Thymus (tissue), 11 donors: ENCODE results near the gene STAT5A. TPM values are rescaled to one million over a fixed set of nuclear protein-coding genes. Genes with fewer than 3 reads are reported as not detected.

Experiments
- DNase-seq, 9 donors: peaks; one replicate each; pipeline ENCODE4 v3.0.0-alpha.2; 2013; ENCODE audit warnings: low spot score in 9 of 9, low read depth in 6 of 9, missing footprints in 1 of 9
- H3K27ac ChIP-seq, 2 donors: one replicate each; pipeline ENCODE4 v1.5.1; 2013; ENCODE audit warnings: control low read depth in 1 of 2, low read depth in 1 of 2, low read length in 1 of 2, mild to moderate bottlenecking in 1 of 2, moderate library complexity in 1 of 2
- H3K27me3 ChIP-seq, 2 donors: one replicate each; pipeline ENCODE4 v1.5.1; 2013; ENCODE audit warnings: low read length in 1 of 2; ENCODE audit not compliant: control insufficient read depth in 2 of 2, insufficient read depth in 1 of 2
- H3K36me3 ChIP-seq, 2 donors: one replicate each; pipeline ENCODE4 v1.5.1; 2013; ENCODE audit warnings: low read length in 1 of 2, mild to moderate bottlenecking in 1 of 2, moderate library complexity in 1 of 2; ENCODE audit not compliant: control insufficient read depth in 2 of 2, insufficient read depth in 2 of 2
- H3K4me1 ChIP-seq, 2 donors: one replicate each; pipeline ENCODE4 v1.5.1; 2013; ENCODE audit warnings: low read length in 2 of 2; ENCODE audit not compliant: control insufficient read depth in 2 of 2, insufficient read depth in 2 of 2
- H3K4me3 ChIP-seq, 2 donors: one replicate each; pipeline ENCODE4 v1.5.1; 2013; ENCODE audit warnings: low read length in 2 of 2, control low read depth in 1 of 2, mild to moderate bottlenecking in 1 of 2
- H3K9me3 ChIP-seq, 2 donors: one replicate each; pipeline ENCODE4 v1.5.1; 2013; ENCODE audit warnings: low read length in 1 of 2, mild to moderate bottlenecking in 1 of 2; ENCODE audit not compliant: control insufficient read depth in 2 of 2, insufficient read depth in 1 of 2
- WGBS: extraction: QIAGEN DNeasy Blood & Tissue Kit; methylation state at CpG from one replicate; pipeline ENCODE4 v1.1.7; 2013; 5-methylcytosine and 5-hydroxymethylcytosine counted together
- polyA plus RNA-seq: library from polyadenylated mRNA; stranded (reverse); fragments of 200-250 nt; gene quantifications from one replicate; pipeline ENCODE4 v1.2.3, GENCODE V29; 2013
- total RNA-seq: library from RNA; stranded (reverse); fragments of 120-200 nt; gene quantifications from one replicate; pipeline ENCODE4 v1.2.4, GENCODE V29; 2013
- donor health status: healthy.

Gene STAT5A
- total and polyA plus RNA-seq, 2 donors = 37.6 to 47.4 TPM

DNA sequence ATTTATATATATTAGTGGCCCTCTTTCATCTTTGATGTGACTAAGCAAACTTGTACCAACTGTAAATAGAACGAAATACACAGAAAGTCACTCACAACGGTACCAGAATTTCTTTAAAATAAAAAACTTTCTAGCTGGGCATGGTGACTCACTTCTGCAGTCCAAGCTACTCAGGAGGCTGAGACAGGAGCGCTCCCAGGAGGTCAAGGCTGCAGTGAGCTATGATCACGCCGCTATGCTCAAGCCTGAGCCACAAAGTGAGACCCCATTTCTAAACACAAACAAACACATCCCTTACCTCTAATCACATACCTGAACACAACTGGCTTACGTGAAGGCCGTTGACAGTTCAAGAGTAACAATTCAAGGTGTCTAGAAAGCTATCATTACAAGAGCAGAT lies 41.8 kb upstream of the STAT5A start:
- WGBS = 74% methylated on average over 7 of the region's 7 CpGs
- Histone ChIP-seq H3K27ac (peak overlapping the region; percentile 65 to 77), H3K27me3 (no peaks in the 10 kb centered on the region), H3K4me1 (peaks cover 13 to 40% of the 10 kb centered on the region in 2 donors), H3K4me3 (no peak overlapping the region), H3K36me3 (peaks cover 2 to 3% of the 10 kb centered on the region in 2 donors), H3K9me3 (no peaks in the 10 kb centered on the region)
- DNase-seq = no peak

DNA sequence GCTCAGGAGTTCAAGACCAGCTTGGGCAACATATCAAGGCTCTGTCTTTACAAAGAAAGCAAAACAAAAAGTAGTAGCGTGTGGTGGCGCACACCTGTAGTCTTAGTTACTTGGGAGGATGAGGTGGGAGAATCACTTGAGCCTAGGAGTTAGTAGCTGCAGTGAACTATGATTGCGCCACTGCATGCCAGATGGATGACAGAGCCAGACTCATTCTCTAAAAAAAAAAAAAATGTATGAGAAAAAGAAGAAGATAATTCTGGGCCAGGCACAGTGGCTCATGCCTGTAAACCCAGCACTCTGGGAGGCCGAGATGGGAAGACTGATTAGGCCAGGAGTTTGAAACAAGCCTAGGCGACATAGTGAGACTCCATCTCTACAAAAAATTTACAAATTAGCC lies 40.6 kb upstream of the STAT5A start:
- 97% methylated on average over 5 of the region's 5 CpGs for WGBS
- no peaks in the 10 kb centered on the region for H3K27me3 ChIP-seq
- no peaks in the 10 kb centered on the region for H3K9me3 ChIP-seq
- DNase-seq = no peak
- no peak overlapping the region for H3K4me3 ChIP-seq
- peaks cover 2 to 3% of the 10 kb centered on the region in 2 donors for H3K36me3 ChIP-seq
- peak overlapping the region; percentile 86 to 94 for H3K27ac ChIP-seq
- H3K4me1 ChIP-seq = peaks cover 13 to 40% of the 10 kb centered on the region in 2 donors

DNA sequence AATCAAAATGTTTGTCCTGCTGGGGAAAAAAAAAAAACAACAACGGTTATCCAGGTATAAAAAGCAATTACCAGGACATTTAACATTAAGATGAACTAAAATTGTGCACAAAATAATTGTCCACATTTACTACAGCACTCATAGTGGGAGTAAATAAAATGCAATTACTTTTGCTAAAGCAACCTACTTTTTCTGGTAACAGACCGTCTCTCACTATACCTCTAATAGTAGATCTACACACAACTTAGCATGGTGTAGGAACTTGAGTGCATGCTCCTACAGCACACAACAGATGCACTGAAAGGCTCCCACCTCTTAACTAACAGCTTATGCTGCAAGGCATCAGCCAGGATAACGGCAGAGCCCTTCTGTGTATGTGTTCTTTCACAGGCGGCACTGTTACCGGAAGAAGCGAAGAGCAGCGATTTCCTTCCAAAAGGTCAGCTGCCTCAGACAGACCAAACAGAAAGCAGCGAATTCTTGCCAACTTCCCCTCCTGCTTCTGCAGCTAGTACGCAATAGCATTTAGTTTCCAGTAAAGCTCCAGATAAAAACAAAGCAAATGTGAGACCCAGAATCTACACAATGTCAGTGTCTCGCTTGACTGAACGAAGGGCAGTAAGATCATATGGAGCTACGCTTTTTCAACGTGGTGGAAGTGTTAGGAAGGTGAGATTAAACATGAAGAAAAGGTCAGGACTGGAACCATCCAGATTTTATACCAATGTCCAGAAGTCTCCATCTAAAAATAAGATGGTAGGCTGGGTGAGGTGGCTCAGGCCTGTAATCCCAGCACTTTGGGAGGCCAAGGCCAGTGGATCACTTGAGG lies 39.7 kb upstream of the STAT5A start:
- peak overlapping the region; percentile 94 to 98 for H3K27ac ChIP-seq
- no peaks in the 10 kb centered on the region for H3K9me3 ChIP-seq
- H3K36me3 ChIP-seq = peaks cover 2 to 3% of the 10 kb centered on the region in 2 donors
- no peaks in the 10 kb centered on the region for H3K27me3 ChIP-seq
- H3K4me3 ChIP-seq = peak overlapping the region; percentile 35 to 46
- H3K4me1 ChIP-seq = peaks cover 13 to 40% of the 10 kb centered on the region in 2 donors
- 4% methylated on average over 13 of the region's 13 CpGs for WGBS
- peak; percentile 70 to 96 (median 87) for DNase-seq

DNA sequence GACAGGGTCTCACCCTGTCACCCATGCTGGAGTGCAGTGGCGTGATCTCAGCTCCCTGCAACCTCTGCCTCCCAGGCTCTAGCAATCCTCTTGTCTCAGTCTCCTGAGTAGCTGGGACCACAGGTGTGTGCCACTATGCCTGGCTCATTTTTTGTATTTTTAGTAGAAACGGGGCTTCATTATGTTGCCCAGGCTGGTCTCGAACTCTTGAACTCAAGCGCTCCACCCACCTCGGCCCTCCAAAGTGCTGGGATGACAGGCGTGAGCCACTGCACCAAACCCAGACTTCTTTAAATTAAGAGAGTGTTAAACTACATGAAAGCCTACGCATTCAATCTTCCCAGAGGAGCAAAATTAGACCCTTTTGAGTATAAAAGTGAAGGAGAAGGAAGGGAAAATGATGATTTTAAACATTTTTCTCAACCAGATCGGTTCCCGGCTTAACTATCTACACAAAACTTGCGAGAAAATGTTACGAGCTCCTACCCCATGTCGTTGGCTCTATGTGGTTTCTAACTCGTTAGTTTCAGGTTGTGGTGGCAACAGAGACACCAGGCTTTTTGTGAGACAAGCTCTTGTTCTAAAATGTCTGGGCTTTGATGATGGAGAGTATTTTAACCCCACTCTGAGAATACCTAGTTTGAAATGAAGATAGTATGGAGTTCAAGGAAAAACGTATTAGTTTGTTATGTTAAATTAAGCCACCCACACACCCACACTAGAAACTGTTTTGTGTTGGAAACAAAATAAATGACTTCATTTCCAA lies 38.4 kb upstream of the STAT5A start:
- Histone ChIP-seq H3K4me1 (peaks cover 13 to 40% of the 10 kb centered on the region in 2 donors), H3K27ac (peak overlapping the region; percentile 91 to 94), H3K36me3 (peaks cover 2 to 3% of the 10 kb centered on the region in 2 donors), H3K27me3 (no peaks in the 10 kb centered on the region), H3K4me3 (peak overlapping the region in 1 of 2 donors; percentile 0), H3K9me3 (no peaks in the 10 kb centered on the region)
- peak in 8 of 9 donors; percentile 24 to 85 (median 50) for DNase-seq
- 67% methylated on average over 14 of the region's 14 CpGs for WGBS

DNA sequence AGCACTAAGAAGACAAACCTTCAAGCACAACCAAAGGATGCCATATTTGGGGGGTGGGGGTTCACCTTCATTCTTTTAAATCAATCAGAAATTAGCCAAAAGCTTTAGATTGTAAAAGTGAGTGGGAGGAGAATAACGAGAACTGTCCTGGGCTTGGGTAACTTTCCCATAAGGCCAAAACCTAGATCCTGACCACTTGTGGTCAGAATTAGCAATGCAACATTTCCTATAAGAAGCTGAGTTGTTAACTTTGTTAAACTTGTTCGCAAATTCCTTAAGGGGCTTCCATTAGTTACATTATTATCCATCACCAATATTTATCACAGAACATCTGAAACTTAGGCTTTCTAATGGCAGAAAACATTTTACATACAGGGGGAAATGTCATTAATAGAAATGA lies 37.2 kb upstream of the STAT5A start:
- DNase-seq = no peak

DNA sequence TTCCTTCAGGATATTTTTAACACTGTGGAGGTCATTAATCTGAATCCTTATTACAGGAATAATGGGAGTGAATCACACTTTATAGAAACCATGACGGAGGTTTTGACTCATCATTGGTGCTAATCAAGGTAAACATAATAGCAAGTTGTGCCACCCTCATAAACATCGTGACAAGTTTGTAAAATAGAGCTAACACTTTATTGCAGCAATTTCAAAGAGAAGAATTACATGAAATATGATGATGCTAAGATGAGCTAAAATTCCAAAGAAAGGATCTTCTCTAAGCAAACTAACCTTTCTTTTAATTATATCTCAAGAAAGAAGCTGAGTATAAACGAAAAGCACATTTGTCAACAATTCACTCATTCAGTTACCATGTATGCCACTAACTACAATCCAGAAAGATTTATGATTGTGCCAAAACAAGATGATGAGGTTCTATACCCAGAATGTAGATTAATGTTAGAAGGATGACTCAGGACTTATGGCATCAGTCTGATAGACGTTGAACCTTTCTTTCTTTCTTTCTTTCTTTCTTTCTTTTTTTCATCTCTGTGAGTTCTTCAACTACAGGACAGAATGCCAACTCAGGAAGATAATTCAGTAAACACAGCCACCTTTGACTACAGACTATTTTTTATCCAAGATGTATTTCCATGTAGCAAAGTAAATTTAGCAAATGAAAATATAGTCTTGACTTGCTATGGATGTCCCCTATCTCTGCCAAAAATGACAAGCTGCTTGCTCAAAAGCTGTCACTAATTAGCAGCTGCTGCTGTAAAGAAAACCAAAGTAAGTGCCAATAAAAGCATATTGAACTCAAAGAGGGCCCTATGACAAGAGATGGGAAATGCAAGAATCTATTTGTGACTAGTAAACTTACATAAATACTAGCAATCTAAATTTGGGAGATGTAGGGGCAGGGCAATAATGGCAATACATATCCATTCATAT lies 35.4 kb upstream of the STAT5A start:
- no peak for DNase-seq
- H3K4me1 ChIP-seq = peaks cover 7 to 34% of the 10 kb centered on the region in 2 donors
- H3K36me3 ChIP-seq = no peaks in the 10 kb centered on the region
- peak overlapping the region in 1 of 2 donors; percentile 42 for H3K27ac ChIP-seq
- H3K27me3 ChIP-seq = no peaks in the 10 kb centered on the region
- H3K4me3 ChIP-seq = no peak overlapping the region
- H3K9me3 ChIP-seq = no peaks in the 10 kb centered on the region
- 78% methylated on average over 4 of the region's 4 CpGs for WGBS

More for the DNA sequence above, 37.2 kb upstream of the STAT5A start:
- H3K36me3 ChIP-seq = peaks cover 2 to 3% of the 10 kb centered on the region in 2 donors
- H3K4me3 ChIP-seq = no peak overlapping the region
- no peaks in the 10 kb centered on the region for H3K27me3 ChIP-seq
- H3K27ac ChIP-seq = peak overlapping the region in 1 of 2 donors; percentile 28
- no peaks in the 10 kb centered on the region for H3K9me3 ChIP-seq
- 92% methylated on average over 2 of the region's 2 CpGs for WGBS
- peaks cover 13 to 42% of the 10 kb centered on the region in 2 donors for H3K4me1 ChIP-seq

DNA sequence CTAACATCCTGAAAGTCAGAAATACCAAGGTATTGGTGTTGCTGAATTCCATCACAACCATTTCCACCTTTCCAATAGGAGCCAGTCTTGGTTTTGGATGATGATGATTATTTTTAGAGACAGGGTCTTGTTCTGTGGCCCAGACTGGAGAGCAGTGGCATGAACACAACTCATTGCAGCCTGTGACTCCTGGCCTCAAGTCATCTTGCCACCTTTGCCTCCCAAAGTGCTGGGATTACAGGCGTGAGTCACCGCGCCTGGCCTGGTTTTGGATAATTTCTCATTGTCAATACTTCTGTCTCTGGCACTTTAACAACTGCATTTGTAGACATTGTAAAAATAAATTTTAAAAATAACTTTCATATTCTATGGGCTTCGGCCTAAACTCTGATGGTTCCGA lies 34.7 kb upstream of the STAT5A start:
- H3K27ac ChIP-seq = peak overlapping the region in 1 of 2 donors; percentile 42
- H3K27me3 ChIP-seq = no peaks in the 10 kb centered on the region
- no peaks in the 10 kb centered on the region for H3K9me3 ChIP-seq
- DNase-seq = no peak
- 97% methylated on average over 5 of the region's 5 CpGs for WGBS
- H3K36me3 ChIP-seq = no peaks in the 10 kb centered on the region
- H3K4me3 ChIP-seq = no peak overlapping the region
- peaks cover 5 to 27% of the 10 kb centered on the region in 2 donors for H3K4me1 ChIP-seq

DNA sequence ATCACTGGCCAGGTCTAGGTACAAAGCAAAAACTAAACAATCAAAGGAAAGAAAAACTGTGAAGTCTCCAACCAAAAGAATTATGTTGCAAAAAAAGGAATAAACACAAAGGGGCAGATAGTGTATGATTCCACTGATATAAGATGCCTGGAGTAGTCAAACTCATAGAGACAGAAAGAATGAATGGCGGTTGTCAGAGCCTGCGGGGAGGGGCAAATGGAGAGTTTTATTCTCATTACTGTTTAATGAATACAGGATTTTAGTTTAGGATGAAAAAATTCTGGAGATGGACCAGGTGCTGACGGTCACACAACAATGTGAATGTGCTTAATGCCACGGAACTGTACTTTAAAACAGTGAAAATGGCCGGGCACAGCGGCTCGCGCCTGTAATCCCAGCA lies 32.9 kb upstream of the STAT5A start:
- Histone ChIP-seq H3K27ac (no peak overlapping the region), H3K36me3 (no peaks in the 10 kb centered on the region), H3K9me3 (no peaks in the 10 kb centered on the region), H3K27me3 (no peaks in the 10 kb centered on the region), H3K4me3 (no peak overlapping the region), H3K4me1 (peaks cover 2 to 9% of the 10 kb centered on the region in 2 donors)
- no peak for DNase-seq
- WGBS = 97% methylated on average over 8 of the region's 8 CpGs
